Upper lobe of right lung (tissue), 1 donor: ENCODE measurements around the gene KRT71. TPM values are rescaled to one million over a fixed set of nuclear protein-coding genes. Genes with fewer than 3 reads are reported as not detected.

Source experiments
- ATAC-seq: fragments of 200-7000 bp; cut with Tn5 transposase; one replicate; pipeline ENCODE4 v1.9.1; 2020; ENCODE audit warnings: mild to moderate bottlenecking, moderate library complexity
- DNase-seq: peaks from one replicate; pipeline ENCODE4 v3.0.0-alpha.2; 2020
- H3K27ac ChIP-seq: fragments of 200-600 bp; one replicate; pipeline ENCODE4 v1.8.0; 2022
- H3K27me3 ChIP-seq: fragments of 200-600 bp; one replicate; pipeline ENCODE4 v1.8.0; 2022; ENCODE audit warnings: mild to moderate bottlenecking
- H3K36me3 ChIP-seq: fragments of 200-600 bp; one replicate; pipeline ENCODE4 v1.8.0; 2022
- H3K4me1 ChIP-seq: fragments of 200-600 bp; one replicate; pipeline ENCODE4 v1.8.0; 2022
- H3K4me3 ChIP-seq: fragments of 200-600 bp; one replicate; pipeline ENCODE4 v1.8.0; 2022; ENCODE audit warnings: mild to moderate bottlenecking
- H3K9me3 ChIP-seq: fragments of 200-600 bp; one replicate; pipeline ENCODE4 v1.8.0; 2022
- CTCF ChIP-seq: fragments of 200-600 bp; IDR thresholded peaks from one replicate; pipeline ENCODE4 v1.8.0; 2022; ENCODE audit warnings: antibody characterized with exemption
- intact Hi-C: fragments of 100-400 bp; cut with DNase I; formaldehyde crosslinking; loops from one replicate; pipeline ENCODE4 v1.11.0; 2022
- total RNA-seq: library from RNA; stranded (reverse); fragmentation: NEBNext Ultra II Directional; extraction: Animal tissue kit (Norgen Biotek cat#: 25700); gene quantifications from one replicate; pipeline ENCODE4 v1.2.1, GENCODE V29; 2021
- donor health status: DM: no; HTN: yes; CAD: no; lungs with severe emphysema.

The KRT71 gene
- total RNA-seq, 1 donor from 2014 or later = not detected

GRCh38 chr12:52543985-52544883, 8.7 kb downstream of the KRT71 start:
- no peaks in the 10 kb centered on the region for H3K9me3 ChIP-seq
- no peak for TF ChIP-seq CTCF
- intact Hi-C loops = no loop called here
- H3K27ac ChIP-seq = no peak overlapping the region
- no peaks in the 10 kb centered on the region for H3K36me3 ChIP-seq
- DNase-seq (no peak), ATAC-seq (no peak)
- no peaks in the 10 kb centered on the region for H3K4me1 ChIP-seq
- no peak overlapping the region for H3K4me3 ChIP-seq
- no peaks in the 10 kb centered on the region for H3K27me3 ChIP-seq

- intact Hi-C loops = no loop called here
- no peak for TF ChIP-seq CTCF
These were observed 10.1 kb downstream of the KRT71 start for GRCh38 chr12:52542785-52543318.

GRCh38 chr12:52542157-52542556, 10.8 kb downstream of the KRT71 start:
- H3K9me3 ChIP-seq = no peaks in the 10 kb centered on the region
- DNase-seq = no peak
- intact Hi-C loops = no loop called here
- no peak for ATAC-seq
- H3K4me1 ChIP-seq = no peaks in the 10 kb centered on the region
- H3K4me3 ChIP-seq = no peak overlapping the region
- H3K27me3 ChIP-seq = no peaks in the 10 kb centered on the region
- H3K36me3 ChIP-seq = no peaks in the 10 kb centered on the region
- H3K27ac ChIP-seq = no peak overlapping the region
- TF ChIP-seq CTCF = no peak

More at GRCh38 chr12:52542785-52543318, 10.1 kb downstream of the KRT71 start:
- DNase-seq (no peak), ATAC-seq (no peak)
- Histone ChIP-seq H3K4me1 (no peaks in the 10 kb centered on the region), H3K36me3 (no peaks in the 10 kb centered on the region), H3K27ac (no peak overlapping the region), H3K27me3 (no peaks in the 10 kb centered on the region), H3K4me3 (no peak overlapping the region), H3K9me3 (no peaks in the 10 kb centered on the region)

GRCh38 chr12:52541709-52542108, 11.2 kb downstream of the KRT71 start:
- intact Hi-C loops = no loop called here
- ATAC-seq = no peak
- no peak for TF ChIP-seq CTCF
- H3K27ac ChIP-seq = no peak overlapping the region
- no peaks in the 10 kb centered on the region for H3K27me3 ChIP-seq
- no peak overlapping the region for H3K4me3 ChIP-seq
- no peaks in the 10 kb centered on the region for H3K9me3 ChIP-seq
- H3K4me1 ChIP-seq = no peaks in the 10 kb centered on the region
- no peak for DNase-seq
- H3K36me3 ChIP-seq = no peaks in the 10 kb centered on the region

- no peaks in the 10 kb centered on the region for H3K27me3 ChIP-seq
- TF ChIP-seq CTCF = no peak
These were observed 12.4 kb downstream of the KRT71 start for GRCh38 chr12:52540531-52540930.

More at GRCh38 chr12:52540531-52540930, 12.4 kb downstream of the KRT71 start:
- Histone ChIP-seq H3K4me1 (no peaks in the 10 kb centered on the region), H3K36me3 (no peaks in the 10 kb centered on the region), H3K27ac (no peak overlapping the region), H3K9me3 (no peaks in the 10 kb centered on the region), H3K4me3 (no peak overlapping the region)
- no peak for DNase-seq
- intact Hi-C loops = no loop called here
- no peak for ATAC-seq
